GM12878 (cell line): Measurements from ENCODE around the gene CLASP1. TPM values are rescaled to one million over a fixed set of nuclear protein-coding genes. Genes with fewer than 3 reads are reported as not detected.

Experiments
- ATAC-seq: fragments of 200-7000 bp; cut with Tn5 transposase; 3 replicates; pipeline ENCODE4 v1.9.1; 2020; ENCODE audit warnings: mild to moderate bottlenecking, moderate library complexity
- BruUV-seq: library from RNA; stranded (reverse); fragments of 400-500 nt; replicated peaks from 2 replicates; lab custom pipeline; 2021; lab: Mats Ljungman, UMichigan
- CTCF ChIA-PET: fragments of 300-600 bp; sonication (Branson Sonifier 250); formaldehyde crosslinking; extraction: SDS; loops from one replicate; lab custom pipeline; 2021; ENCODE audit warnings: inconsistent platforms; lab: Yijun Ruan, JAX
- POLR2A ChIA-PET: fragments of 350-600 bp; formaldehyde crosslinking; extraction: SDS; loops from one replicate; lab custom pipeline; 2021; ENCODE audit warnings: inconsistent platforms; lab: Charles Lee
- RAD21 ChIA-PET: fragments of 300-600 bp; sonication (Branson Sonifier 250); formaldehyde crosslinking; loops from one replicate; lab custom pipeline; 2023; ENCODE audit warnings: antibody characterized with exemption; ENCODE audit not compliant: unreplicated experiment; lab: Charles Lee
- SMC1A ChIA-PET: fragments of 300-600 bp; sonication (Branson Sonifier 250); formaldehyde crosslinking; loops from one replicate; lab custom pipeline; 2023; ENCODE audit not compliant: unreplicated experiment, uncharacterized antibody; lab: Charles Lee
- DNase-seq: peaks from one replicate; pipeline ENCODE4 v3.0.0-alpha.2; 2011; ENCODE audit warnings: low read depth, low spot score
- FAIRE-seq: peaks from 3 replicates; lab custom pipeline; 2011; peaks lifted over from hg19 to GRCh38; lab: Jason Lieb, UNC
- H2AFZ ChIP-seq: 2 replicates; pipeline ENCODE4 v1.6.0; 2011; ENCODE audit warnings: low read depth, low read length, control low read depth; ENCODE audit not compliant: control insufficient read depth
- H3K27ac ChIP-seq: 2 replicates; pipeline ENCODE4 v1.5.1; 2011; ENCODE audit warnings: control low read depth; ENCODE audit not compliant: control insufficient read depth, insufficient read depth
- H3K27me3 ChIP-seq, 2 experiments: replicated peaks in 1 of 2; 2 replicates each; pipeline versions ENCODE4 v1.6.0 to v1.6.1; 2011; ENCODE audit warnings: low read length in 1 of 2; ENCODE audit not compliant: control insufficient read depth in 2 of 2, insufficient read depth in 2 of 2
- H3K36me3 ChIP-seq, 2 experiments: 2 replicates each; pipeline ENCODE4 v1.5.1; 2011; ENCODE audit warnings: low read length in 1 of 2; ENCODE audit not compliant: control insufficient read depth in 2 of 2, insufficient read depth in 2 of 2
- H3K4me1 ChIP-seq: 2 replicates; pipeline ENCODE4 v1.6.1; 2011; ENCODE audit warnings: mild to moderate bottlenecking, low read length, moderate library complexity, mixed read lengths; ENCODE audit not compliant: control insufficient read depth, insufficient read depth
- H3K4me2 ChIP-seq: 2 replicates; pipeline ENCODE4 v1.6.0; 2011; ENCODE audit warnings: control low read depth; ENCODE audit not compliant: control insufficient read depth, insufficient read depth
- H3K4me3 ChIP-seq: fragments of 200-600 bp; sonication (generic); 2 replicates; pipeline ENCODE4 v1.5.1; 2016
- H3K79me2 ChIP-seq: 2 replicates; pipeline ENCODE4 v1.6.0; 2011; ENCODE audit warnings: low read length; ENCODE audit not compliant: control insufficient read depth, insufficient read depth
- H3K9ac ChIP-seq: 2 replicates; pipeline ENCODE4 v1.8.0; 2011; ENCODE audit warnings: low read length, control low read depth, mixed read lengths; ENCODE audit not compliant: control insufficient read depth, insufficient read depth
- H3K9me3 ChIP-seq: replicated peaks from 3 replicates; pipeline ENCODE4 v1.5.1; 2011; ENCODE audit warnings: mild to moderate bottlenecking, low read length; ENCODE audit not compliant: control insufficient read depth, insufficient read depth
- H4K20me1 ChIP-seq: 2 replicates; pipeline ENCODE4 v1.6.0; 2011; ENCODE audit not compliant: control insufficient read depth, insufficient read depth
- BCL11A ChIP-seq: IDR thresholded peaks from 2 replicates; pipeline ENCODE4 v1.6.1; 2011; ENCODE audit warnings: low read depth, low read length
- CEBPB ChIP-seq, 2 experiments: fragments of 150-350 bp in 1 of 2; IDR thresholded peaks; 2 replicates each; pipeline ENCODE4 v1.6.1; 2012 to 2014; ENCODE audit warnings: low read depth in 2 of 2, low read length in 2 of 2, borderline replicate concordance in 1 of 2, inconsistent platforms in 1 of 2
- HDGF ChIP-seq: fragments of 450-650 bp; IDR thresholded peaks from 2 replicates; pipeline ENCODE4 v1.6.1; 2016; ENCODE audit warnings: antibody characterized with exemption
- MTA2 ChIP-seq: fragments of 450-650 bp; IDR thresholded peaks from 2 replicates; pipeline ENCODE4 v1.6.1; 2016; ENCODE audit warnings: low read depth, mild to moderate bottlenecking, moderate library complexity
- MTA3 ChIP-seq: IDR thresholded peaks from 2 replicates; pipeline ENCODE4 v1.6.1; 2012; ENCODE audit warnings: low read length, inconsistent platforms, borderline replicate concordance
- MXI1 ChIP-seq: fragments of 150-350 bp; IDR thresholded peaks from 2 replicates; pipeline ENCODE4 v1.6.1; 2011; ENCODE audit warnings: low read depth, mild to moderate bottlenecking, inconsistent platforms, low read length, improper control_type of control experiment
- NFYA ChIP-seq: IDR thresholded peaks from 2 replicates; pipeline ENCODE4 v1.6.1; 2011; ENCODE audit warnings: low read depth, mild to moderate bottlenecking, low read length, improper control_type of control experiment, borderline replicate concordance
- NR2C2 ChIP-seq: IDR thresholded peaks from 2 replicates; pipeline ENCODE4 v1.6.1; 2011; ENCODE audit warnings: borderline replicate concordance, low read depth; ENCODE audit not compliant: control insufficient read depth, insufficient read length
- RELB ChIP-seq: fragments of 450-650 bp; IDR thresholded peaks from 2 replicates; pipeline ENCODE4 v1.6.1; 2017; ENCODE audit warnings: low read depth, mild to moderate bottlenecking, moderate library complexity
- RFX5 ChIP-seq: IDR thresholded peaks from 2 replicates; pipeline ENCODE4 v1.6.1; 2011; ENCODE audit warnings: low read depth, low read length, improper control_type of control experiment
- RUNX3 ChIP-seq: IDR thresholded peaks from 2 replicates; pipeline ENCODE4 v1.6.1; 2012; ENCODE audit warnings: low read length, inconsistent platforms
- STAT3 ChIP-seq: IDR thresholded peaks from 2 replicates; pipeline ENCODE4 v1.6.1; 2011; ENCODE audit warnings: low read depth, low read length, improper control_type of control experiment
- SUPT20H ChIP-seq: IDR thresholded peaks from 2 replicates; pipeline ENCODE4 v1.6.1; 2011; ENCODE audit warnings: low read depth, mild to moderate bottlenecking, low read length, moderate library complexity, borderline replicate concordance; ENCODE audit not compliant: control insufficient read depth
- ZBTB33 ChIP-seq: fragments of 450-650 bp; IDR thresholded peaks from 2 replicates; pipeline ENCODE4 v1.6.1; 2017; ENCODE audit warnings: mild to moderate bottlenecking
- WGBS: methylation state at CpG from one replicate; pipeline ENCODE4 v1.1.6; 2016; ENCODE audit warnings: low lambda C conversion rate; ENCODE audit not compliant: insufficient replicate concordance, insufficient coverage; ENCODE audit errors: missing lambda C conversion rate; 5-methylcytosine and 5-hydroxymethylcytosine counted together
- in situ Hi-C: fragments of 300-500 bp; cut with MboI; formaldehyde crosslinking; loops from 9 replicates; pipeline ENCODE4 v1.14.3; 2018; ENCODE audit warnings: mixed read lengths
- intact Hi-C: fragments of 100-400 bp; cut with micrococcal nuclease; formaldehyde crosslinking; loops from one replicate; pipeline ENCODE4 v1.14.2; 2022; ENCODE audit not compliant: unreplicated experiment
- polyA plus RNA-seq, 11 experiments: library from polyadenylated mRNA; depleted of rRNA in 4 of 11; unstranded in 6 of 11; stranded (reverse) in 5 of 11; fragments of >200 nt; fragmentation: Nextera tagmentation in 4 of 11; fragmentation: Illumina TruSeq in 1 of 11; extraction: Ambion mirVana in 4 of 11; extraction: Trizol in 1 of 11; gene quantifications; 1 replicate in 1 of 11; 2 replicates in 10 of 11; pipeline versions ENCODE4 v1.2.1 to v1.2.3, GENCODE V29; 2011 to 2016; ENCODE audit warnings: inconsistent platforms in 2 of 11, missing spikeins in 2 of 11, low read depth in 1 of 11
- total RNA-seq, 4 experiments: library from RNA; depleted of rRNA in 3 of 4; stranded (reverse); fragments of >200 nt in 3 of 4; fragmentation: Illumina TruSeq in 1 of 4; extraction: Trizol in 1 of 4; gene quantifications; 2 replicates each; pipeline versions ENCODE4 v1.2.1 to v1.2.3, GENCODE V29; 2013 to 2021

CLASP1 gene
- total and polyA plus RNA-seq, 10 of the 15 experiments (the other 5 are each of a cell fraction or from before 2014, with no cell fraction given), result 1.4 to 62.4 (median 32.9) TPM

GRCh38 chr2:121513597-121514333 is 135.5 kb downstream of the CLASP1 start:
- H3K9me3 ChIP-seq, result no peaks in the 10 kb centered on the region
- H2AFZ ChIP-seq, result no peak overlapping the region
- H4K20me1 ChIP-seq, result no peaks in the 10 kb centered on the region
- H3K27me3 ChIP-seq, result no peaks in the 10 kb centered on the region
- FAIRE-seq (no peak), ATAC-seq (peak; percentile 48), DNase-seq (no peak)
- intact Hi-C loops (no loop called here), in situ Hi-C loops (no loop called here)
- BruUV-seq, result no TSS peak
- peaks cover 8 to 16% of the 10 kb centered on the region in 2 experiments for H3K36me3 ChIP-seq
- SMC1A ChIA-PET, result interaction anchor here (0.7 kb wide), 1 partner anchor 9 kb away, joined by 4 read pairs; no protein-coding TSS in a partner anchor
- no peak overlapping the region for H3K4me3 ChIP-seq
- CTCF ChIA-PET, result interaction anchor here (1.4 kb wide), 1 partner anchor 25 kb away, joined by 3 read pairs; no protein-coding TSS in a partner anchor
- no peak overlapping the region for H3K27ac ChIP-seq
- H3K79me2 ChIP-seq, result no peaks in the 10 kb centered on the region; the same call in 1 of the 2 replicates
- WGBS, result 100% methylated on average over 3 of the region's 3 CpGs
- no peaks in the 10 kb centered on the region for H3K4me1 ChIP-seq
- RAD21 ChIA-PET, result no interaction called here
- POLR2A ChIA-PET, result no interaction called here
- H3K4me2 ChIP-seq, result no peak overlapping the region
- H3K9ac ChIP-seq, result no peak overlapping the region
- TF ChIP-seq NFYA (no peak), RUNX3 (peak; percentile 30; the same call in 1 of the 2 replicates)

- ChIA-PET SMC1A (no interaction called here), POLR2A (no interaction called here), CTCF (no interaction called here), RAD21 (no interaction called here)
- H3K4me1 ChIP-seq, result no peaks in the 10 kb centered on the region
- no TSS peak for BruUV-seq
- ATAC-seq (no peak), FAIRE-seq (no peak), DNase-seq (no peak)
- in situ Hi-C loops (no loop called here), intact Hi-C loops (no loop called here)
- H3K9me3 ChIP-seq, result no peaks in the 10 kb centered on the region
- H4K20me1 ChIP-seq, result no peaks in the 10 kb centered on the region
- no peak overlapping the region for H3K4me3 ChIP-seq
- no peak overlapping the region for H3K27ac ChIP-seq
- WGBS, result 91% methylated on average over 1 of the region's 1 CpG
- H3K4me2 ChIP-seq, result no peak overlapping the region
- H3K79me2 ChIP-seq, result peaks cover 8% of the 10 kb centered on the region
- no peaks in the 10 kb centered on the region for H3K27me3 ChIP-seq
- no peak overlapping the region for H3K9ac ChIP-seq
- peaks cover 9 to 17% of the 10 kb centered on the region in 2 experiments for H3K36me3 ChIP-seq
- no peak overlapping the region for H2AFZ ChIP-seq
- TF ChIP-seq CEBPB (IDR thresholded peaks at IDR 0.05; ENCODE audit: borderline replicate concordance in 1 of 2, low read depth in 2 of 2, low read length in 2 of 2) (no peak), STAT3 (no peak), NR2C2 (no peak), BCL11A (no peak), RFX5 (no peak), SUPT20H (no peak), MTA3 (no peak), RELB (no peak), HDGF (no peak), MXI1 (no peak), MTA2 (no peak), ZBTB33 (no peak)
Observed at GRCh38 chr2:121510857-121511256, 138.4 kb downstream of the CLASP1 start.
